SK-N-SH treated with all-trans-retinoic acid at 6 μM for 48 hours (cell line): ENCODE results near the gene THSD4.

Experiments used
- ATAC-seq: fragments of 200-7000 bp; cut with Tn5 transposase; 3 replicates; pipeline ENCODE4 v1.9.1; 2020; ENCODE audit warnings: mild to moderate bottlenecking, moderate library complexity
- ARNTL ChIP-seq: fragments of 450-650 bp; formaldehyde crosslinking; IDR thresholded peaks from 2 replicates; pipeline ENCODE4 v1.5.0; 2020; ENCODE audit warnings: low read depth, mild to moderate bottlenecking, moderate library complexity, borderline replicate concordance
- BACH2 ChIP-seq: fragments of 250-450 bp; sonication (Bioruptor Pico); IDR thresholded peaks from 2 replicates; pipeline ENCODE4 v1.9.0; 2021; ENCODE audit warnings: mild to moderate bottlenecking, borderline replicate concordance
- CSDC2 ChIP-seq: fragments of 250-450 bp; sonication (Bioruptor Pico); IDR thresholded peaks from 2 replicates; pipeline ENCODE4 v1.5.0; 2020; ENCODE audit warnings: mild to moderate bottlenecking, moderate library complexity
- ESRRG ChIP-seq: fragments of 250-450 bp; sonication (Bioruptor Pico); IDR thresholded peaks from 2 replicates; pipeline ENCODE4 v1.6.1; 2021; ENCODE audit warnings: mild to moderate bottlenecking
- GLIS3 ChIP-seq: fragments of 250-450 bp; sonication (Bioruptor Pico); IDR thresholded peaks from 2 replicates; pipeline ENCODE4 v1.5.0; 2020; ENCODE audit warnings: mild to moderate bottlenecking, moderate library complexity
- ISL1 ChIP-seq: fragments of 250-450 bp; sonication (Bioruptor Pico); IDR thresholded peaks from 2 replicates; pipeline ENCODE4 v2.1.2; 2022; ENCODE audit warnings: mild to moderate bottlenecking, moderate library complexity
- OSR1 ChIP-seq: fragments of 250-450 bp; sonication (Bioruptor Pico); IDR thresholded peaks from 2 replicates; pipeline ENCODE4 v1.8.0; 2022; ENCODE audit warnings: moderate library complexity, mild to moderate bottlenecking, inconsistent platforms
- POU6F1 ChIP-seq: fragments of 250-450 bp; sonication (Bioruptor Pico); IDR thresholded peaks from 2 replicates; pipeline ENCODE4 v1.8.0; 2021; ENCODE audit warnings: low read depth, mild to moderate bottlenecking, moderate library complexity, borderline replicate concordance
- PPARA ChIP-seq: fragments of 250-450 bp; sonication (Bioruptor Pico); IDR thresholded peaks from 2 replicates; pipeline ENCODE4 v1.5.0; 2020; ENCODE audit warnings: mild to moderate bottlenecking, borderline replicate concordance
- SNAI2 ChIP-seq: fragments of 250-450 bp; sonication (Bioruptor Pico); IDR thresholded peaks from 2 replicates; pipeline ENCODE4 v1.5.0; 2020; ENCODE audit warnings: mild to moderate bottlenecking, moderate library complexity
- TCF4 ChIP-seq: fragments of 250-450 bp; sonication (Bioruptor Pico); IDR thresholded peaks from 2 replicates; pipeline ENCODE4 v1.8.0; 2021; ENCODE audit warnings: mild to moderate bottlenecking, moderate library complexity, borderline replicate concordance
- TOX ChIP-seq: fragments of 250-450 bp; sonication (Bioruptor Pico); IDR thresholded peaks from 2 replicates; pipeline ENCODE4 v1.8.0; 2021; ENCODE audit warnings: mild to moderate bottlenecking, moderate library complexity, borderline replicate concordance
- ZC3H10 ChIP-seq: fragments of 250-450 bp; sonication (Bioruptor Pico); IDR thresholded peaks from 2 replicates; pipeline ENCODE4 v1.5.1; 2021; ENCODE audit warnings: mild to moderate bottlenecking, moderate library complexity
- ZFP3 ChIP-seq: fragments of 250-450 bp; sonication (Bioruptor Pico); IDR thresholded peaks from 2 replicates; pipeline ENCODE4 v1.5.0; 2020; ENCODE audit warnings: mild to moderate bottlenecking, moderate library complexity
- ZFP30 ChIP-seq: fragments of 450-650 bp; formaldehyde crosslinking; IDR thresholded peaks from 2 replicates; pipeline ENCODE4 v1.5.0; 2022; ENCODE audit warnings: mild to moderate bottlenecking, moderate library complexity
- ZNF565 ChIP-seq: fragments of 450-650 bp; formaldehyde crosslinking; conservative IDR thresholded peaks from 2 replicates; pipeline ENCODE4 v1.5.0; 2020; ENCODE audit warnings: low read depth, mild to moderate bottlenecking, moderate library complexity
- ZNF70 ChIP-seq: fragments of 450-650 bp; formaldehyde crosslinking; IDR thresholded peaks from 2 replicates; pipeline ENCODE4 v1.5.0; 2020; ENCODE audit warnings: mild to moderate bottlenecking, moderate library complexity
- TF ChIP-seq, protein P1 (sequence below): fragments of 250-450 bp; sonication (Bioruptor Pico); IDR thresholded peaks from 2 replicates; pipeline ENCODE4 v1.8.0; 2020; ENCODE audit warnings: mild to moderate bottlenecking, moderate library complexity, borderline replicate concordance
- TF ChIP-seq, protein P2 (sequence below): fragments of 250-450 bp; sonication (Bioruptor Pico); IDR thresholded peaks from 2 replicates; pipeline ENCODE4 v1.5.1; 2021; ENCODE audit warnings: mild to moderate bottlenecking, moderate library complexity
- TF ChIP-seq, protein P3 (sequence below): fragments of 250-450 bp; sonication (Bioruptor Pico); IDR thresholded peaks from 2 replicates; pipeline ENCODE4 v1.5.1; 2020; ENCODE audit warnings: low read depth, mild to moderate bottlenecking, moderate library complexity
- TF ChIP-seq, protein P4 (sequence below): fragments of 250-450 bp; sonication (Bioruptor Pico); IDR thresholded peaks from 2 replicates; pipeline ENCODE4 v1.5.0; 2020; ENCODE audit warnings: mild to moderate bottlenecking, moderate library complexity

THSD4 gene

GRCh38 chr15:71154607-71155200 lies 39.4 kb downstream of the THSD4 start (continued):
- TF ChIP-seq ZNF70 (CRISPR knock-in tag) (no peak), CSDC2 (no peak), PPARA (CRISPR knock-in tag) (no peak), ZC3H10 (CRISPR knock-in tag) (no peak), ZFP30 (CRISPR knock-in tag) (no peak), ZNF565 (no peak), ARNTL (CRISPR knock-in tag) (no peak), GLIS3 (no peak)
- TF ChIP-seq, protein P1, sequence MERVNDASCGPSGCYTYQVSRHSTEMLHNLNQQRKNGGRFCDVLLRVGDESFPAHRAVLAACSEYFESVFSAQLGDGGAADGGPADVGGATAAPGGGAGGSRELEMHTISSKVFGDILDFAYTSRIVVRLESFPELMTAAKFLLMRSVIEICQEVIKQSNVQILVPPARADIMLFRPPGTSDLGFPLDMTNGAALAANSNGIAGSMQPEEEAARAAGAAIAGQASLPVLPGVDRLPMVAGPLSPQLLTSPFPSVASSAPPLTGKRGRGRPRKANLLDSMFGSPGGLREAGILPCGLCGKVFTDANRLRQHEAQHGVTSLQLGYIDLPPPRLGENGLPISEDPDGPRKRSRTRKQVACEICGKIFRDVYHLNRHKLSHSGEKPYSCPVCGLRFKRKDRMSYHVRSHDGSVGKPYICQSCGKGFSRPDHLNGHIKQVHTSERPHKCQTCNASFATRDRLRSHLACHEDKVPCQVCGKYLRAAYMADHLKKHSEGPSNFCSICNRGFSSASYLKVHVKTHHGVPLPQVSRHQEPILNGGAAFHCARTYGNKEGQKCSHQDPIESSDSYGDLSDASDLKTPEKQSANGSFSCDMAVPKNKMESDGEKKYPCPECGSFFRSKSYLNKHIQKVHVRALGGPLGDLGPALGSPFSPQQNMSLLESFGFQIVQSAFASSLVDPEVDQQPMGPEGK (CRISPR knock-in tag) = no peak
- TF ChIP-seq, all 23 proteins: peak for 0

DNA sequence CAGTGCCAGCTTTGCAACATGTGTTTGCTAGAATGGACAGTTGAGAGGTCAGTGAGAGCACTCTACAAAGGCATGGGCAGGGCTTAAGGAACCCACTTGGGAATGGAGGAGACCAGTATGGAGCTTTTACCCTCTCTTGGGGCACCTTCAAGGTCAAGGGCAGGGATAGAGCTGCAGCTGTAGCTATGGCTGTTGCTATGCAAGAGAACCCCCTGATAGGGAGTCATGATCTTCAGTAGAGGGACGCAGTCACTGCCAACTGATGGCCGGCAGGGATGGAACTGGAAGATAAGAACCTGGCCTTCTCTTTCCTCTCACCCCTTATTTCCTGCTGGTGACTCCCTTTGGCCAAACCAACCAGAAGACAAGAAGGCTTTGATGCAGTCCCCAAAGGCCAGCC lies 40.3 kb downstream of the THSD4 start:
- TF ChIP-seq PPARA (CRISPR knock-in tag) = no peak
- TF ChIP-seq ZC3H10 (CRISPR knock-in tag) = no peak
- TF ChIP-seq, protein P2, sequence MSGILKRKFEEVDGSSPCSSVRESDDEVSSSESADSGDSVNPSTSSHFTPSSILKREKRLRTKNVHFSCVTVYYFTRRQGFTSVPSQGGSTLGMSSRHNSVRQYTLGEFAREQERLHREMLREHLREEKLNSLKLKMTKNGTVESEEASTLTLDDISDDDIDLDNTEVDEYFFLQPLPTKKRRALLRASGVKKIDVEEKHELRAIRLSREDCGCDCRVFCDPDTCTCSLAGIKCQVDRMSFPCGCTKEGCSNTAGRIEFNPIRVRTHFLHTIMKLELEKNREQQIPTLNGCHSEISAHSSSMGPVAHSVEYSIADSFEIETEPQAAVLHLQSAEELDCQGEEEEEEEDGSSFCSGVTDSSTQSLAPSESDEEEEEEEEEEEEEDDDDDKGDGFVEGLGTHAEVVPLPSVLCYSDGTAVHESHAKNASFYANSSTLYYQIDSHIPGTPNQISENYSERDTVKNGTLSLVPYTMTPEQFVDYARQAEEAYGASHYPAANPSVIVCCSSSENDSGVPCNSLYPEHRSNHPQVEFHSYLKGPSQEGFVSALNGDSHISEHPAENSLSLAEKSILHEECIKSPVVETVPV (CRISPR knock-in tag) = no peak
- no peak for TF ChIP-seq ISL1 (CRISPR knock-in tag)
- no peak for TF ChIP-seq ESRRG (CRISPR knock-in tag)
- no peak for TF ChIP-seq ARNTL (CRISPR knock-in tag)
- TF ChIP-seq BACH2 (CRISPR knock-in tag) = no peak
- TF ChIP-seq ZNF565 = no peak
- TF ChIP-seq, protein P3, sequence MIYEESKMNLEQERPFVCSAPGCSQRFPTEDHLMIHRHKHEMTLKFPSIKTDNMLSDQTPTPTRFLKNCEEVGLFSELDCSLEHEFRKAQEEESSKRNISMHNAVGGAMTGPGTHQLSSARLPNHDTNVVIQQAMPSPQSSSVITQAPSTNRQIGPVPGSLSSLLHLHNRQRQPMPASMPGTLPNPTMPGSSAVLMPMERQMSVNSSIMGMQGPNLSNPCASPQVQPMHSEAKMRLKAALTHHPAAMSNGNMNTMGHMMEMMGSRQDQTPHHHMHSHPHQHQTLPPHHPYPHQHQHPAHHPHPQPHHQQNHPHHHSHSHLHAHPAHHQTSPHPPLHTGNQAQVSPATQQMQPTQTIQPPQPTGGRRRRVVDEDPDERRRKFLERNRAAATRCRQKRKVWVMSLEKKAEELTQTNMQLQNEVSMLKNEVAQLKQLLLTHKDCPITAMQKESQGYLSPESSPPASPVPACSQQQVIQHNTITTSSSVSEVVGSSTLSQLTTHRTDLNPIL (CRISPR knock-in tag) = no peak
- TF ChIP-seq TCF4 = no peak
- no peak for TF ChIP-seq ZFP30 (CRISPR knock-in tag)
- no peak for TF ChIP-seq SNAI2
- no peak for TF ChIP-seq OSR1
- TF ChIP-seq, protein P4, sequence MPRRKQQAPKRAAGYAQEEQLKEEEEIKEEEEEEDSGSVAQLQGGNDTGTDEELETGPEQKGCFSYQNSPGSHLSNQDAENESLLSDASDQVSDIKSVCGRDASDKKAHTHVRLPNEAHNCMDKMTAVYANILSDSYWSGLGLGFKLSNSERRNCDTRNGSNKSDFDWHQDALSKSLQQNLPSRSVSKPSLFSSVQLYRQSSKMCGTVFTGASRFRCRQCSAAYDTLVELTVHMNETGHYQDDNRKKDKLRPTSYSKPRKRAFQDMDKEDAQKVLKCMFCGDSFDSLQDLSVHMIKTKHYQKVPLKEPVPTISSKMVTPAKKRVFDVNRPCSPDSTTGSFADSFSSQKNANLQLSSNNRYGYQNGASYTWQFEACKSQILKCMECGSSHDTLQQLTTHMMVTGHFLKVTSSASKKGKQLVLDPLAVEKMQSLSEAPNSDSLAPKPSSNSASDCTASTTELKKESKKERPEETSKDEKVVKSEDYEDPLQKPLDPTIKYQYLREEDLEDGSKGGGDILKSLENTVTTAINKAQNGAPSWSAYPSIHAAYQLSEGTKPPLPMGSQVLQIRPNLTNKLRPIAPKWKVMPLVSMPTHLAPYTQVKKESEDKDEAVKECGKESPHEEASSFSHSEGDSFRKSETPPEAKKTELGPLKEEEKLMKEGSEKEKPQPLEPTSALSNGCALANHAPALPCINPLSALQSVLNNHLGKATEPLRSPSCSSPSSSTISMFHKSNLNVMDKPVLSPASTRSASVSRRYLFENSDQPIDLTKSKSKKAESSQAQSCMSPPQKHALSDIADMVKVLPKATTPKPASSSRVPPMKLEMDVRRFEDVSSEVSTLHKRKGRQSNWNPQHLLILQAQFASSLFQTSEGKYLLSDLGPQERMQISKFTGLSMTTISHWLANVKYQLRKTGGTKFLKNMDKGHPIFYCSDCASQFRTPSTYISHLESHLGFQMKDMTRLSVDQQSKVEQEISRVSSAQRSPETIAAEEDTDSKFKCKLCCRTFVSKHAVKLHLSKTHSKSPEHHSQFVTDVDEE (CRISPR knock-in tag) = no peak
- TF ChIP-seq CSDC2 = no peak
- TF ChIP-seq ZFP3 (CRISPR knock-in tag) = no peak
- no peak for TF ChIP-seq ZNF70 (CRISPR knock-in tag)
- TF ChIP-seq POU6F1 = no peak
- TF ChIP-seq TOX (CRISPR knock-in tag) = no peak
- no peak for ATAC-seq

- ATAC-seq = no peak
- TF ChIP-seq ZNF565 = no peak
- TF ChIP-seq SNAI2 = no peak
- no peak for TF ChIP-seq ARNTL (CRISPR knock-in tag)
- no peak for TF ChIP-seq PPARA (CRISPR knock-in tag)
- TF ChIP-seq OSR1 = no peak
- TF ChIP-seq ESRRG (CRISPR knock-in tag) = no peak
- TF ChIP-seq, protein P3 (CRISPR knock-in tag) = no peak
- TF ChIP-seq ZFP3 (CRISPR knock-in tag) = no peak
- TF ChIP-seq, all 23 proteins: peak for 0
These were observed 45.7 kb downstream of the THSD4 start for GRCh38 chr15:71160976-71161375.
